ENCODE data around the gene SOX9.

SOX9 gene

DNA sequence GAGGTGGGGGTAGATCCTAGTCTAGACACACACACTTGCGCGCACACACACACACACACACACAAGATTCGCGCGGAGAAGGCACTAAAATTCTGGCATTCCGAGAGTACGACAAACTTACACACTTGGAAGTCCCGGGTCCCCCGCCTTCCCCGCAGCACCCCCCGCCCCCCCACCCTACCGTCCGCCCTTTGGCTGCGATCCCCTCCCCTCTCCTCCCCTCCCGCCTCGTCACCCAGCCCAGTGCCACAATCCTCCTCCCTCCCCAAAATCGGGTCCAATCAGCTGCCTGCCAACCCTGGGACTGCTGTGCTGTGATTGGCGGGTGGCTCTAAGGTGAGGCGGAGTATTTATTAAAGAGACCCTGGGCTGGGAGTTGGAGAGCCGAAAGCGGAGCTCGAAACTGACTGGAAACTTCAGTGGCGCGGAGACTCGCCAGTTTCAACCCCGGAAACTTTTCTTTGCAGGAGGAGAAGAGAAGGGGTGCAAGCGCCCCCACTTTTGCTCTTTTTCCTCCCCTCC lies at the start of gene SOX9:
Gene SOX9 (plus strand): TSS at position 379 of the 522 bp plus-strand sequence. CDS start 372 bp downstream, outside the sequence.
- Mint-ChIP-seq H3K27ac (no peak within 1 kb of the TSS), H3K9me3 (ENCODE audit: low read depth) (no peaks in the 10 kb centered on the region), H3K4me1 (ENCODE audit: low read depth) (peaks cover 28% of the 10 kb centered on the region), H3K4me3 (no peak within 1 kb of the TSS), H3K36me3 (no peaks in the 10 kb centered on the region), H3K27me3 (peaks cover 35% of the 10 kb centered on the region)

DNA sequence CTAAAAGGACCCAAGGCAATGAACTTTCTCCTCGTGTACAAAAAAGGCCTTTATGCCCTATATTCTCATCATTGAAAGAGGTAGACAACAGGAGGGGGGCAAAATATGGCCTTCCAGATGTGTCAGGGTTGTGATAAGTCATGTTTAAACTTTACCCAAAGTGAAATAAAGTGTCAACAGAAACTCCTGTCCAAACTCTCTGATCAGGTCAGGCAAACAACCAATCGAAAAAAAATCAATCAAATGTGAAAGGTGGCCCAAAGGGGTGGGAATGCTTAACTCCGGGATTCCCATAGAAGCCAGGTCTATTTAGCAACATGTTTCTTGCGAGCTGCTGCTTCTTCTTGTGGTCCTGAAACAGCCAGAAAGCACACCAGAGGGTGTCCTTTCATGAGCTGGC lies 49.5 kb upstream of the SOX9 start:
- Mint-ChIP-seq H3K27me3 (peaks cover 1% of the 10 kb centered on the region), H3K27ac (no peak overlapping the region), H3K36me3 (no peaks in the 10 kb centered on the region), H3K9me3 (ENCODE audit: low read depth) (peaks cover 2% of the 10 kb centered on the region), H3K4me3 (no peak overlapping the region), H3K4me1 (ENCODE audit: low read depth) (no peaks in the 10 kb centered on the region)

DNA sequence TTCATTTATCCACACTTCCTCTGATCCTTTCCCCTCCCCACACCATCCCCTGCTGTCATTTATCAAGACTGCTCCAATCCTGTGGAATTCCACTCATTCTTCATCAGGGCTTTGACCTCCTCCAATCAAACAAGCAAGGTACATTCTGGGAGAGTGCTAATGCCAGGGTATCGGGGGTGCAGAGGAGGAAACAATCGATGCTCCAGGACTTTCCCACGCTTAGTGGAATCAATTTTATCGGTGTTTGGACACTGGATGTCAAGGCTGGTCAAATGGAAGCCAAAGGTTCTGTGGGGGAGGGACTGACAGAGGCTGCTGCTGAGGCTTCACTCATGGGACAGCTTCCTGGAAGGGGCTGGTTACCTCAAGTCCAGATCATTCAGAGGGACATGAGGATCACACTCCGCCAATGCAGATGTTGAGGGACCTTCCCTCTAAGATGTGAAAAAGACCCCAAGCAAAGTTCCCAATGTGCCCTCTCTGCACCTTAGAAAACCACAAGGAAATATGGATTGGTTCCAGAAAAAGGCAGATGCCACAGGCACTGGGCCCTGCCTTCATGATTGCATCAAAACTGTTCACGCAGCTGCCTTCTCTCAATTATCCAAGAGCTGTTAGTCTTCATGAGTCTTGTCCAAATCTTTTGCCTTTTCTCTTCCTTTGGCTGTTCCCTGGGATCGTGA lies 44.7 kb upstream of the SOX9 start:
- Mint-ChIP-seq H3K36me3 (no peaks in the 10 kb centered on the region), H3K4me3 (no peak overlapping the region), H3K27me3 (peaks cover 3% of the 10 kb centered on the region), H3K9me3 (ENCODE audit: low read depth) (peaks cover 6% of the 10 kb centered on the region), H3K27ac (no peak overlapping the region), H3K4me1 (ENCODE audit: low read depth) (no peaks in the 10 kb centered on the region)

DNA sequence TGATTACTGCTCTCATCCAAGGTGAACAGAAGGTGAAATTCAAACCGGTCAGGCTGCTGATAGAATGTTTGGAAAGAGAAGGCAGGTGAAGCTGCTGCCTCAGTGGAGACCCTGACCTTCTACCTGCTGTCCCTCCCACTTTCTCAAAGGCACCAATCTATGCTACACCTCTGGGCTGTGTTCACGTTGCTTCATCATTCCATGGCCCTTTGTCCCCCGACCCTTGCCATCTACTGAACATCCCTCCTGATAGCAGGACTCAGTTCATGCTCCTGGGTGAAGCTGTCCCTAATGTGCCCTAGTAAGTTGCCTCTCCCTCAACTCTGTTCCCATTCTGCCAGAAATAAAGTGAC lies 44.2 kb upstream of the SOX9 start:
- no peaks in the 10 kb centered on the region for H3K4me1 Mint-ChIP-seq (ENCODE audit: low read depth)
- H3K4me3 Mint-ChIP-seq = no peak overlapping the region
- H3K27ac Mint-ChIP-seq = no peak overlapping the region
- peaks cover 3% of the 10 kb centered on the region for H3K27me3 Mint-ChIP-seq
- peaks cover 6% of the 10 kb centered on the region for H3K9me3 Mint-ChIP-seq (ENCODE audit: low read depth)
- H3K36me3 Mint-ChIP-seq = no peaks in the 10 kb centered on the region

DNA sequence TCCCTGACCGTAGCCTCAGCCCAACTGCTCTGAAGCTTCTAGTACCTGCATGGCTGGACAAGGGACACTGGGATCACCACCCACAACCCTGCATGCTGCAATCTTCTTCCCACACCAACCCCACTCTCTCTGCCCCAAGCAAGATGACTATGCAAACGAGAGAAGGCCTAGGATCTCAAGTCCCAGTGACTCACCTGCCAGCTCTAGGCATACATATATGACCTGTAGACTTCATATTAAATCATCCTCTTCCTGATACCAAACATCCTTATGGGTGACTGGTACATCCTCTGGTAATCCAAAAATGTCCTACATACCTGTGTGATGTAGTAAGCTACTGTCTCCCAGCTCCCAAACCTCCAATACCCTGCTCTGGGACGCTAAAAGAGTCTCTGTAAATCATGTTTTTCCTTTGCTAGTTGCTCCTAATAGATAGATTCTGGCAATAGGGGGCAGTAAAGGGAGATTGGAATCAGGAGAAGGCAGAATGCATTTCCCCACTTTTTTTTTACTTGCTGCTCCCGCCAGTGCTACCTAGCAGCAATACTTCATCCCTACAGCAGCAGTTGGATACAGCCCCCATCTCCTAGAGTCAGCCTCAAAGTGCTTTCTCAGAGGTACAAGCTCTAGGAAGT lies 43.4 kb upstream of the SOX9 start:
- H3K4me3 Mint-ChIP-seq = no peak overlapping the region
- H3K9me3 Mint-ChIP-seq (ENCODE audit: low read depth) = peaks cover 6% of the 10 kb centered on the region
- no peaks in the 10 kb centered on the region for H3K36me3 Mint-ChIP-seq
- H3K27me3 Mint-ChIP-seq = peaks cover 1% of the 10 kb centered on the region
- no peak overlapping the region for H3K27ac Mint-ChIP-seq
- H3K4me1 Mint-ChIP-seq (ENCODE audit: low read depth) = no peaks in the 10 kb centered on the region

DNA sequence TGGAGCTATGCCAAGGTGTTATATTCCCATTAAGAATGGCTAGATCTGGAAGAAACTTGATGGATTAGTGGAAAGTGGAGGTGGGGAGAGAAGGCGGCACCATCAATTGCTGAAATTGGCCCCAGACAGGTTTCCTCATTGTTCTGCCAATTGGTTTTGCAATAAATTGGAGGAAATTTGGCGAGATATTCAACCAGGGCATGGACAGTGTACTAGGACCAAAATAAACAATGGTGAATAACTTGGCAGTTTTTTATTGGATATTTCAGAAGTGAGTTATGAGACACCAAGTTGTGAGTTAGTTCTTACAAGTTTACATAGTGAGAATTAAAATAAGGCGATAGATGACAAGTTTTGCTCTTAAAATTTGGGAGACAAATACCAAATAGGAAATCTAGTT lies 41.1 kb upstream of the SOX9 start:
- H3K27ac Mint-ChIP-seq = no peak overlapping the region
- H3K27me3 Mint-ChIP-seq = peaks cover 1% of the 10 kb centered on the region
- H3K4me1 Mint-ChIP-seq (ENCODE audit: low read depth) = no peaks in the 10 kb centered on the region
- H3K9me3 Mint-ChIP-seq (ENCODE audit: low read depth) = peaks cover 6% of the 10 kb centered on the region
- H3K36me3 Mint-ChIP-seq = no peaks in the 10 kb centered on the region
- H3K4me3 Mint-ChIP-seq = no peak overlapping the region

DNA sequence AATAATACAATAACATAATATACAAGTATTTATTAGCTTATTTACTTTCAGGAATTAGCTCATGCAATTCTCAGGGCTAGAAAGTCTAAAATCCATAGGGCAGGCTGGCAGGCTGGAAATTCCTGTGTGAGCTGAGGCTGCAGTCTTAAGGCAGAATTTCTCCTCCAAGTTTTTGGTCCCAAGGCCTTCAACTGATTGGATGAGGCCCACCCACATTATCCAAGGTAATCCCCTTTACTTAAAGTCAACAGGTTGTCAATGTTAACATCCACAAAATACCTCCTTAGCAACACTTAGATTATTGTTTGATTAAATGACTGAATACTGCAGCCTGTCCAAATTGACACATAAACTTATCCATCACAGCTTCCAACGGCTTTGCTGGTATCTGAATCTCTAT lies 32.9 kb upstream of the SOX9 start:
- Mint-ChIP-seq H3K27me3 (no peaks in the 10 kb centered on the region), H3K36me3 (no peaks in the 10 kb centered on the region), H3K4me3 (no peak overlapping the region), H3K9me3 (ENCODE audit: low read depth) (no peaks in the 10 kb centered on the region), H3K27ac (no peak overlapping the region), H3K4me1 (ENCODE audit: low read depth) (no peaks in the 10 kb centered on the region)

DNA sequence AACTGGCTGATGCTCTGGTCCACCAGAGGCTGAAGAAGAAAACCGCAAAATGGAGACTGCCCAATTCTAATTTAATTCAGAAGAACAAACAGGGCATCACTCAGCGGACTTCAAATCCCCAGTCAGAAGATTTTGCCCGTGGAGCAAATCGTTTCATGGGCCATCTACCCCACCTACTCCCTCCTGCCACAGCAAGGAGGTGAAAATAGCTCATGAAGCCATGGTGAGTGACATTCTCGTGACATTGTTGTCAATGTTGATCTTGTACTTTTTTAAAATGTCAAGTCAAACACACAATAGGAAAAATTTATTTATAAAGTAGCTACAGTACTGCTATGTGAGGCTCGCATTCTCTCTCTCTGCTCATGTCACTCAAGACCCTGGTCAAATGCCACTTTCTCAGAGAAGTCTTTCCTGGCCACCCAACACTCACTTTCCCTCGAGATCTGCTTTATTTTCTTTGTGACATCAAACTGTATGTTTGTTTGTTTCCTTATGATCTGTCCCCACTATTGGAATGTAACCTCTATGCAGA lies 31.3 kb upstream of the SOX9 start:
- Mint-ChIP-seq H3K27me3 (no peaks in the 10 kb centered on the region), H3K4me3 (no peak overlapping the region), H3K4me1 (ENCODE audit: low read depth) (no peaks in the 10 kb centered on the region), H3K9me3 (ENCODE audit: low read depth) (no peaks in the 10 kb centered on the region), H3K36me3 (no peaks in the 10 kb centered on the region), H3K27ac (no peak overlapping the region)

DNA sequence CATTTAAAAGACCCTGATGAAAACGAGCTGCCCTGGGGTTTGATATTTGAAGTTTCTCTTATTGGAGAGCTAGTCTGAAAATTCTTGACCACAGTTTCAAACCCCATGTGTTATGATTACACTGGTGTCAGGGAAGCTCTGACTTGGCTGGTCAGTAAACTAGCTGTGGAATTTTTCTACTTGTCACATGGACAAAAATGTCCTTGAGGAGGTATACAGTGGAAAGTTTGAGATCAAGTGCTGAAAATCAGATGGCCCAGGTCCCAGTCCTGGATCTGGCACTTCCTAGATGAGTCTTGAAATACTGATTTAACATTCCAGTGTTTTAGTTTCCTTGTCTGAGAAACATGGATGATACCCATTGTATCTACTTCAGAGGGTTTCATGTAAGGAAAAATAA lies 30.7 kb upstream of the SOX9 start:
- no peaks in the 10 kb centered on the region for H3K4me1 Mint-ChIP-seq (ENCODE audit: low read depth)
- no peak overlapping the region for H3K4me3 Mint-ChIP-seq
- no peaks in the 10 kb centered on the region for H3K9me3 Mint-ChIP-seq (ENCODE audit: low read depth)
- H3K27ac Mint-ChIP-seq = no peak overlapping the region
- no peaks in the 10 kb centered on the region for H3K27me3 Mint-ChIP-seq
- no peaks in the 10 kb centered on the region for H3K36me3 Mint-ChIP-seq

DNA sequence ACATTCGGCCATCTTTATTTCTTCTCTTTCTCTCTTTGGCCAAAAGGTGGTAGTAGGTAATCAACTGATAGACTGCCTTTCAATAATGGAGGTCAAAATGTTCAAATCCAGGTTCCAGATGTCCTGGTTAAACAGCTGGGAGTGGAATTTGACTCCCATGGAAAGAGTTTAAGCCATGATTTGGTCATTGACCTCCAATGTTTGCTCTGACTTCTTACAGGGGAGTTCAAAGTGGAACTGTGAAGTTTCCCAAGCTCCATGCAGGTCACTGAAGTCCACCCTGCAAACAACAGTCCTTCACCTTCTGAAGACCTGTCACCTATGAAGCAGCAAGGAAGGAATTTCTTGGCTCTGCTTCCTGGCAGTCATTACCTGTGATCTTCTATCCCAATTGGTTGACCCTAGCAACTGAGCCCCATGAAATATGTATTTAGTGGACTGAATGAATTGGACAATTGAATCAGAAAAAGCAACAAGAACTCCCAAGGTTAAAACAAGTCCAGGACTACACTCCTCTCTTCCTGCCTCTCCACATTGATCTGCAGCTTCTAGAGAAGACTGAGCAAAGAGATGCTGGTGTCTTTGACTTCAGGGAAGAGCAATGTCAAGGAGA lies 28.0 kb upstream of the SOX9 start:
- Mint-ChIP-seq H3K9me3 (ENCODE audit: low read depth) (no peaks in the 10 kb centered on the region), H3K4me1 (ENCODE audit: low read depth) (no peaks in the 10 kb centered on the region), H3K36me3 (no peaks in the 10 kb centered on the region), H3K27ac (no peak overlapping the region), H3K4me3 (no peak overlapping the region), H3K27me3 (no peaks in the 10 kb centered on the region)

DNA sequence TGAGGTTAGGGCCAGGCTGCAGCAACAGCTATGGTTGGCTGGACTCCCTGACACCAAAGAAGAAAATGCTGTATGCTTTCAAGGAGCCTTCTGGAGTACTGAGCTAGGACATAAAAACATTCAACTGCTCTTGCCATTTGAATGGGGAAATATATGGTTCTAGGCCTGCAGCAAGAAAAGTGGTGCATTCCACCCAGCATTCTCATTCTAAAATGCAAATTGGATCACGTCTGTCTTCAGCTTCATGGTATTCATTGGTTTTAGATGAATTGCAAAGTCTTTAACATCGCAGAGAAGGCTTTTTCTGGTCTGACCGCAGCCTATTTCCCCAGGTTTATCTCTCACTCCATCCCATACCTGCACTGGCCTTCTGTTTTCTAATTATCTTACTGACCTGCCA lies 27.1 kb upstream of the SOX9 start:
- no peaks in the 10 kb centered on the region for H3K9me3 Mint-ChIP-seq (ENCODE audit: low read depth)

DNA sequence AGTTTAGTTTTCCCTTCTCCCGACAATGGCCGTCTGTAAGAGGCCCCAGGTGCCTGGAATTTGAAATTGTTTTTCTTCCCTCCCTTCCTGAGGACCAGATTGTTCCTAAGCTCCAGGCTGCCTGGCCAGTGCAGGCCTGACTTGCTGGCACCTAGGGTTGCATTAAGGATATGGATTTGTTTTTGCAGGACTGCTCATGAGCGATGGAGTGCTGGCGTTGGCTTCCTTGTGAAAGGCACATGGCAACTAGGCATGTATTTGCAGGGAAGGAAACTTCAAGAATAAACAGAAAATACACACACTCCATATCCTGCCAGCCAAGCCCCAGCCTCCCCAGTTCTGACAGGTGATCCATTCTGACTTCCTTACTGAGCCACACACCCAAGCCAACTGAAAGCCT lies 25.5 kb upstream of the SOX9 start:
- H3K27ac Mint-ChIP-seq = no peak overlapping the region
- H3K4me3 Mint-ChIP-seq = no peak overlapping the region
- no peaks in the 10 kb centered on the region for H3K4me1 Mint-ChIP-seq (ENCODE audit: low read depth)
- no peaks in the 10 kb centered on the region for H3K9me3 Mint-ChIP-seq (ENCODE audit: low read depth)
- H3K36me3 Mint-ChIP-seq = no peaks in the 10 kb centered on the region
- H3K27me3 Mint-ChIP-seq = no peaks in the 10 kb centered on the region

More for the DNA sequence above, 27.1 kb upstream of the SOX9 start:
- no peaks in the 10 kb centered on the region for H3K27me3 Mint-ChIP-seq
- no peak overlapping the region for H3K4me3 Mint-ChIP-seq
- no peaks in the 10 kb centered on the region for H3K4me1 Mint-ChIP-seq (ENCODE audit: low read depth)
- no peak overlapping the region for H3K27ac Mint-ChIP-seq
- no peaks in the 10 kb centered on the region for H3K36me3 Mint-ChIP-seq

DNA sequence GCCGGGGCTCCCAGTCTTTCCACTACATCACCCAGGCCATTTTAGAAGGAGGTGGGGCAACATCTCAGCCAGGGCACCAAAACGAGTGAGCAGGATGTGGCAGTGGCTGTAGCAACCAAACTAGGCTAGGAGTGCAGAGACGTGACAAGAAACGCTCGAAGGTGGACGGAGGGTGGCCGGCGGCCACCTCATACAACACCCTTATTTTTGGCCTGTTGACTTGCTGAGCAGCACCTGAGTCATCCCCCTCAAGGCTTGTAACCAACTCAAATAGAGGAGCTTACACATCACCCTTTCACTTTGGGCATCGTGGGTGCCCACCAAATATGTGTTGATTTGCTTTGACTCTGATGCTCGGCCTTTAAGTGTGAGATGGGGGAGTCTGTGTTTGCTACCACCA lies 23.7 kb upstream of the SOX9 start:
- no peaks in the 10 kb centered on the region for H3K27me3 Mint-ChIP-seq
- H3K4me3 Mint-ChIP-seq = no peak overlapping the region
- H3K36me3 Mint-ChIP-seq = no peaks in the 10 kb centered on the region
- no peaks in the 10 kb centered on the region for H3K4me1 Mint-ChIP-seq (ENCODE audit: low read depth)
- H3K9me3 Mint-ChIP-seq (ENCODE audit: low read depth) = no peaks in the 10 kb centered on the region
- H3K27ac Mint-ChIP-seq = no peak overlapping the region

DNA sequence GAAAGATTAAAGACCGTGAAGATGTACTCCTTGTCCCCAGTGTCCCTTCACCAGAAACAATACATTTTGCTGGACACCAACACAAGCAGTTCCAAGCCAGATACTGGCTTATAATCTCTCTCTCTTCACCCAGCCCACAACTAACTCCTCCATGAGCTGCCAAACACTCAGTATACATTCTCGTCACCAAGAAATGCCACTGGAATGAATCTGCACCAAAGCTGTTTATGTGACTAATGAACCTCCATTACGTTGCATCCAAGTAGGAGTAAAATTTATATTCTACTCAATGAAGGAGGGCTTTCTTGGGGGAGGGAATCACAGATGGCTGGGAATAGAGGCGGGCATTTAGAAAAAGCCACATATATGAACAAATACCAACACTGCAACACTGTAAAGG lies 20.9 kb upstream of the SOX9 start:
- no peak overlapping the region for H3K27ac Mint-ChIP-seq
- H3K27me3 Mint-ChIP-seq = peaks cover 2% of the 10 kb centered on the region
- H3K36me3 Mint-ChIP-seq = no peaks in the 10 kb centered on the region
- H3K4me3 Mint-ChIP-seq = no peak overlapping the region
- no peaks in the 10 kb centered on the region for H3K4me1 Mint-ChIP-seq (ENCODE audit: low read depth)
- H3K9me3 Mint-ChIP-seq (ENCODE audit: low read depth) = no peaks in the 10 kb centered on the region

DNA sequence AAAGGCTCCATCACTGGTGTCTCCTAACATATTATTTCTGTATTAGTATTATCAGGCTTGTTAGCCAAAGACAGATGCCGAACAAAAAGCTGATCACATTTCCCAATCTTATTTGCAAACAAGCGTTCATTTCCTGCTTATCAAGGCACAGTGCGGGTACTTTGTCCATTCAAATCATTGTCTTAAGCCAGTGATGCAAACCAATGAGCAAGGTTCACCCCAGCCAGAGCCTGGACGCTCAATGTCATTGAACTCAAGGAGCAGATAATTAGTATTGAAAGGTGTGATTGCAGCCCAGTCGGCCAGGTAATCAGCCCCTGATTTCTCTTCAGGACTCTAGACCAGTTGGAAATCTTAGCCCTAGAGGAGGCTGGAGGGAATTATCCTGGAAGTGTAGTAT lies 20.4 kb upstream of the SOX9 start:
- no peaks in the 10 kb centered on the region for H3K9me3 Mint-ChIP-seq (ENCODE audit: low read depth)
- H3K4me3 Mint-ChIP-seq = no peak overlapping the region
- H3K27me3 Mint-ChIP-seq = peaks cover 6% of the 10 kb centered on the region
- H3K36me3 Mint-ChIP-seq = no peaks in the 10 kb centered on the region
- H3K4me1 Mint-ChIP-seq (ENCODE audit: low read depth) = no peaks in the 10 kb centered on the region
- no peak overlapping the region for H3K27ac Mint-ChIP-seq

Data from activated naive CD8-positive, alpha-beta T cell (primary cell).